Uterus (tissue), 2 donors: ENCODE measurements around the gene BAZ1B.

Experiments used
- CTCF ChIP-seq, 4 experiments: fragments of 200-600 bp in 2 of 4; fragments of 450-650 bp in 2 of 4; sonication (generic) in 2 of 4; IDR thresholded peaks; one replicate each; pipeline ENCODE4 v1.5.1; 2016 to 2019; ENCODE audit warnings: antibody characterized with exemption in 4 of 4, mild to moderate bottlenecking in 2 of 4, moderate library complexity in 1 of 4
- POLR2A ChIP-seq, 2 donors: fragments of 450-650 bp; IDR thresholded peaks; one replicate each; pipeline ENCODE4 v1.6.1; 2016; ENCODE audit warnings: antibody characterized with exemption in 2 of 2, mild to moderate bottlenecking in 1 of 2, moderate library complexity in 1 of 2

DNA sequence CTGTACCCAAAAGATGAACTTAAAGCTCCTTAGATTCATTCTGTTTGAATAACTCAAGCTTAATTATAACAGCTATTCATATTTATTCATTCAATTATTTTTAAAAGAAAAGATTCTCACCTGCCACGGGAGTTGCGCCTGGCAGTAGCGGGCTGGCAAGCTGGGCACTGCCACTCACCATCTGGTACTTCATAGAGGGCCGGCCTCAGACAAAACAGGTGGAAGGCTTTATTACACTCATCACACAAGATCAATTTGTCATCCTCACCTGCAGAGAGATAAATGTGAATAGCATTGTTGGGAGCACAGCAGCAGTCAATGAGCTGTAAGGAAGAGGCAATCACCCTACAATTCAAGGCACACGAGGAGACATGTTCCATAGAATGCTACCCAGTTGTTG lies 72.7 kb downstream of the BAZ1B start:
- TF ChIP-seq CTCF (IDR thresholded peaks at IDR 0.05) (no peak), POLR2A (IDR thresholded peaks at IDR 0.05) (no peak)
